Motor neuron (in vitro differentiated cells): ENCODE measurements around the gene TTC14. TPM values are rescaled to one million over a fixed set of nuclear protein-coding genes. Genes with fewer than 3 reads are reported as not detected.
"Not testable (repeated sequence)": the region's sequence is repeated elsewhere in the genome, so short reads cannot be mapped to it uniquely, and the experiment has no call there.

ENCODE experiments used
- ATAC-seq, 8 experiments: fragments of 200-7000 bp; cut with Tn5 transposase; replicated peaks in 6 of 8; 2 replicates each; pipeline ENCODE4 v1.8.0; 2021; ENCODE audit warnings: mild to moderate bottlenecking in 8 of 8, moderate library complexity in 8 of 8
- H3K27ac ChIP-seq, 2 donors: fragments of 250-450 bp; sonication (Bioruptor Pico); 2 replicates each; pipeline ENCODE4 v1.9.0; 2021; ENCODE audit warnings: antibody characterized with exemption in 2 of 2, mild to moderate bottlenecking in 2 of 2, moderate library complexity in 1 of 2
- H3K4me1 ChIP-seq, 2 donors: fragments of 250-450 bp; sonication (Bioruptor Pico); replicated peaks in 1 of 2; 2 replicates each; pipeline ENCODE4 v1.6.1; 2021; ENCODE audit warnings: antibody characterized with exemption in 2 of 2, mild to moderate bottlenecking in 2 of 2, moderate library complexity in 1 of 2
- H3K4me3 ChIP-seq, 5 donors: fragments of 250-450 bp; sonication (Bioruptor Pico); 2 replicates each; pipeline ENCODE4 v1.9.0; 2021; ENCODE audit warnings: antibody characterized with exemption in 5 of 5, mild to moderate bottlenecking in 5 of 5, moderate library complexity in 4 of 5
- WGBS, 10 experiments: fragments of 450-650 bp; shearing (Covaris generic); methylation state at CpG; one replicate each; pipeline ENCODE4 v1.0.0; 2022; 5-methylcytosine and 5-hydroxymethylcytosine counted together
- in situ Hi-C, 9 experiments: fragments of 400-800 bp; cut with MboI; loops; one replicate each; pipeline ENCODE4 v1.15.0; 2021; ENCODE audit warnings: low sequenced_read_pairs in 9 of 9, low pct_unique_long_range_greater_than_20kb in 2 of 9; ENCODE audit not compliant: unreplicated experiment in 9 of 9
- total RNA-seq, 8 experiments: library from RNA; unstranded; fragments of 300-600 nt; gene quantifications; 2 replicates each; pipeline versions ENCODE4 v1.2.3 to v1.2.4, GENCODE V29; 2022

TTC14 gene
- total RNA-seq, 8 experiments from 2014 or later, result 34.6 to 92.9 (median 51.7) TPM

DNA sequence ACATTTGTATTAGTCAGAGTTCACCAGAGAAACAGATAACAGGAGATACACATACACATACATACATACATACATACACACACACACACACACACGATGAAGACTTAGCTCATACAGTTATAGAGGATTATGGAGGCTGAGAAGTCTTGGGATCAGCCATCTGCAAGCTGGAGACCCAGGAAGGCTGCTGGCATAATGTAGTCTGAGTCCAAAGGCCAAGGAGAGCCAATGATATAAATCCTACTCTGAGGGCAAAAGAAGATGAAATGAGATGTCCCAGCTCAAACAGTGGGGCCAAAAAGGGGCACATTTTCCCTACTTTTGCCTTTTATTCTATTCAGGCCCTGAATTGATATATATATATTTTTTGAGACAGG lies 6.4 kb upstream of the TTC14 start:
- no peak overlapping the region for H3K4me3 ChIP-seq
- H3K27ac ChIP-seq, result no peak overlapping the region
- in situ Hi-C loops, result loop anchor here in 6 of 9 experiments (10.0 to 25.0 kb wide), 6 partner anchors 558 to 833 kb away; partner anchors contain the start of gene PEX5L (in 1 of the 6)
- no peaks in the 10 kb centered on the region for H3K4me1 ChIP-seq
- WGBS, 10 experiments, result 0% methylated on average over 1 of the region's 1 CpG; no CpG with 5 or more reads in 8 of the 10 experiments
- no peak for ATAC-seq

DNA sequence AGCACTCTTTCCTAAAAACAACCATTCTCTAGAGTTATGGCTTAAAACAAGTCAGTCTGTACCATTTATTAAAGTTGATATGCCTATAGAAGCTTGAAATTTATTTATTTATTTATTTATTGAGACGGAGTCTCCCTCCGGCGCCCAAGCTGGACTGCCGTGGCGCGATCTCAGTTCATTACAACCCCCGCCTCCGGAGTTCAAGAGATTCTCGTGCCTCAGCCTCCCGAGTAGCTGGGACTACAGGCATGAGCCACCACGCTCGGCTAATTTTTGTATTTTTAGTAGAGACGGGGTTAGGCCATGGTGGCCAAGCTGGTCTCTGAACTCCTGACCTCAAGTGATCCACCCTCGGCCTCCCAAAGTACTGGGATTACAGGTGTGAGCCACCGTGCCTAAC lies 1.5 kb upstream of the TTC14 start:
- ATAC-seq, result no peak
- WGBS, 10 experiments, result 93 to 100% (median 100%) methylated on average over 1 to 13 of the region's 15 CpGs; no CpG with 5 or more reads in 1 of the 10 experiments
- H3K27ac ChIP-seq, result no peak overlapping the region
- in situ Hi-C loops, result no loop called here
- peaks cover 6 to 17% of the 10 kb centered on the region in 2 donors for H3K4me1 ChIP-seq
- no peak overlapping the region for H3K4me3 ChIP-seq

DNA sequence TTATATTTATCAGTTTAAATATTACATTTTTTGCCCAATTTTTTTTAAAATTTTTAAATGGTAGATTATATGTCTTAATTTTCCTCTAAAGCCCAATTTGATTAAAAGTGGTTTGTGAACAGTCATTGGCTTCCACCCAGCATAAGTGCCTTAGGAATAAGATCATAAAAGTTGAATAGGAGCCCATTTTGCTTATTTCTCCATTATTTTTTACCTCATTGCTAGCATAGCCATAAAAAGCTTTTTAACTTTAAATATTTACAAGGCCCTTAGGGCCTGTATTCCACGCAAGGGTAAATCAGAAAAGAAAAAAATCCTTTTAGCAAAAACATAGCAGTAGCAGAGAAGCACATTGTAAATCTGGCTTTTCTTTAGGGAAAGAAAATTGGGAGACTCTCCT lies 9.0 kb downstream of the TTC14 start:
- Histone ChIP-seq H3K4me3 (no peak overlapping the region), H3K4me1 (no peaks in the 10 kb centered on the region), H3K27ac (no peak overlapping the region)
- WGBS, 10 experiments, result 40 to 100% (median 90%) methylated on average over 1 of the region's 1 CpG; no CpG with 5 or more reads in 3 of the 10 experiments
- no peak for ATAC-seq
- in situ Hi-C loops, result no loop called here

DNA sequence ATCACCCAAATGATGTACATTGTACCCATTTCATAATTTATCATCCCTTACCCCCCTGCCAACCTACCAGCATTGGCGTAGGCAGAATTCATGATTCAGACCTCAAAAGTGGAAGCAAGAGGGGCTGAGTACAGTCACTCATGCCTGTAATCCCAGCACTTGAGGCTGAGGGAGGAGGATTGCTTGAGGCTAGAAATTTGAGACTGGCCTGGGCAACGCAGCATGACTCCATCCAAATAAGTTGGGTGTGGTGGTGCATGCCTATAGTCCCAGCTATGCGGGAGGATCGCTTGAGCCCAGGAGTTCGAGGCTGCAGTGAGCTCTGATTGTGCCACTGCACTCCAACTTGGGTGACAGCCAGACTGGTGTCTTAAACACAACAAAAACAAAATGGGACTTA lies 10.4 kb downstream of the TTC14 start:
- Histone ChIP-seq H3K27ac (no peak overlapping the region), H3K4me3 (no peak overlapping the region), H3K4me1 (no peaks in the 10 kb centered on the region)
- ATAC-seq, result peak in 3 of 8 experiments; percentile 36 to 82 (median 66)
- in situ Hi-C loops, result no loop called here
- 80 to 100% (median 93%) methylated on average over 2 to 5 of the region's 5 CpGs; no CpG with 5 or more reads in 4 of the 10 experiments for WGBS, 10 experiments

DNA sequence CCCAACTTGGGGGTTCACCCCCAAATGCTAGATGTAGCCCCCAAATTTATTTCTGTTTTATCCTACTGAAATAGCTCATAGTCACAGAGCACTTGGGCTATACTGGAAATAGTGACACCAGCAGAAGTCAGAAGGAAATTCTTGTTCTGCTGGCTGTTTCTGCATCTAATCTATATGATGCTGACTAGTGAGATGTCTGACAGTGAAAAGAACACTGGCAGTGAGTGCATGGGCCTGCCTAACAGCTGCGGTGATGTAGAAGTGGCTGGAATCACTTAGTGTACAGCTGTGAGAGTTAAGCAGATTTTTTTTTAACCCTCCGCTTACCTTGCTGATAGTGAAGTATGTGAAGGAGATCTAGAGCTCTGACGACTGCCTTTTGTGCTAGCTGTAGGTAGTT lies 14.0 kb downstream of the TTC14 start:
- Histone ChIP-seq H3K4me3 (no peak overlapping the region), H3K4me1 (no peaks in the 10 kb centered on the region), H3K27ac (no peak overlapping the region)
- whole genome bisulfite sequencing, 10 experiments, result 8 to 71% (median 50%) methylated on average over 1 to 3 of the region's 3 CpGs; no CpG with 5 or more reads in 1 of the 10 experiments
- no peak for ATAC-seq
- in situ Hi-C loops, result no loop called here

DNA sequence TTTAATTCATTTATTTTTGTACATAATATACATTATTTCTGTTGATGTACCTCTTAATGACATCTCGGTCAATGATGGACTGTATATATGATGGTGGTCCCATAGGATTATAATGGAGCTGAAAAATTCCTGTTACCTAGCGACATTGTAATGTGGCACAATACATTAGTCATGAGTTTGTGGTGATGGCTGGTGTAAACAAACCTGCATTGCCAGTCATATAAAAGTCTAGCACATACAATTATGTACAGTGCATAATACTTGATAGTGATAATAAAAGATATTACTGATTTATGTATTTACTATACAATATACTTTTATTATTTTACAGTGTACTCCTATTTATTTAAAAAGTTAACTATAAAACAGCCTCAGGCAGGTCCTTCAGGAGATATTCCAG lies 15.1 kb downstream of the TTC14 start:
- in situ Hi-C loops, result no loop called here
- Histone ChIP-seq H3K4me3 (no peak overlapping the region), H3K4me1 (no peaks in the 10 kb centered on the region), H3K27ac (no peak overlapping the region)
- WGBS, 10 experiments, result 80 to 100% (median 100%) methylated on average over 1 to 2 of the region's 2 CpGs
- peak in 1 of 8 experiments; percentile 47 for ATAC-seq

DNA sequence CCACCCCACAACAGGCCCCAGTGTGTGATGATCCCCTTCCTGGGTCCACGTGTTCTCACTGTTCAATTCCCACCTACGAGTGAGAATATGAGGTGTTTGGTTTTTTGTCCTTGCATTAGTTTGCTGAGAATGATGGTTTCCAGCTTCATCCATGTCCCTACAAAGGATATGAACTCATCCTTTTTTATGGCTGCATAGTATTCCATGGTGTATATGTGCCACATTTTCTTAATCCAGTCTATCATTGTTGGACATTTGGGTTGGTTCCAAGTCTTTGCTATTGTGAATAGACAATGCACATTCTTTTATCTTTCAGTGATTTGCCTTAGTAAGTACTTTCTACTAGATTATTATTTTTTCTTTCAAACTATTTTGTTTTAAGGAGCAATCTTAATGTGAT lies 16.6 kb downstream of the TTC14 start:
- H3K4me1 ChIP-seq, ATAC-seq, H3K27ac ChIP-seq, in situ Hi-C loops, H3K4me3 ChIP-seq: not testable (repeated sequence)
- 90% methylated on average over 2 of the region's 2 CpGs; no CpG with 5 or more reads in 9 of the 10 experiments for WGBS, 10 experiments

DNA sequence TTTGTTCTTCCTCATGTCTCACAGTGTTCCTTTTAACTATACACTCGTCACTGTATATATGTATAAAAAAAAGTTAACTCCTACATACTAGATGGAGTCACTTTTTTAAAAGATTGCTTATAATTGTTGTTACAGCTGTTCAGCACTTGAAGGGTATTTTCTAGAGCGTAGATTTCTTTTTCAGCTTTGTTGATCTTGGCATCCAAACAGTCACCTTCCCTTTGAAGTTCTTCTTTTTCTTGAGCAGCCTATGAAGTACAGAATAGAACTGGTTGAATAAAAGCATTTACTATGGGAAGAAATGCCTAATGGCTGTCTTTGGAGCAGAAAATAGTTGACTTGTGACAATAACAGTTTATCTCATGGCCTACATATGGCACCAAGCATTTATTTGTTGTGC lies 17.8 kb downstream of the TTC14 start:
- in situ Hi-C loops, result no loop called here
- no peak overlapping the region for H3K27ac ChIP-seq
- 75 to 100% (median 80%) methylated on average over 1 to 2 of the region's 2 CpGs; no CpG with 5 or more reads in 1 of the 10 experiments for WGBS, 10 experiments
- no peaks in the 10 kb centered on the region for H3K4me1 ChIP-seq
- peak in 1 of 8 experiments; percentile 11 for ATAC-seq
- no peak overlapping the region for H3K4me3 ChIP-seq

DNA sequence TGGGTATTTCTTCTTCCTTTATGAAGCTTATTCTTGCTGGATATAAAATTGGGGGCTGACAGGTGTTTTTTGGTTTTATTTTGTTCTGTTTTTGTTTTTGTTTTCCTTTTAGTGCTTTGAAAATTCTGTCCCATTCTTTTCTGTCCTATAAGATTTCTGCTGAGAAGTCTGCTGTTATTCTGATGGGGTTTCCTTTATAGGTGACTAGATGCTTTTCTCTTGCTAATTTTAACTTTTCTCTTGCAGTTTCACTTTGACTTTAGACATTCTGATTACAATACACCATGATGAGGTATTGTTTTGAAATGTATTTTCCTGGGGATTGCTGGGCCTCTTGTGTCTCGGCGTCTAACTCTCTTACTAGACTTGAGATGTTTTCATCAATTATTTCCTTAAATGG lies 22.8 kb downstream of the TTC14 start:
- H3K27ac ChIP-seq, result no peak overlapping the region
- WGBS, 10 experiments, result 58 to 100% (median 91%) methylated on average over 2 of the region's 2 CpGs; no CpG with 5 or more reads in 1 of the 10 experiments
- H3K4me1 ChIP-seq, result no peaks in the 10 kb centered on the region
- H3K4me3 ChIP-seq, result no peak overlapping the region
- in situ Hi-C loops, result no loop called here
- no peak for ATAC-seq

DNA sequence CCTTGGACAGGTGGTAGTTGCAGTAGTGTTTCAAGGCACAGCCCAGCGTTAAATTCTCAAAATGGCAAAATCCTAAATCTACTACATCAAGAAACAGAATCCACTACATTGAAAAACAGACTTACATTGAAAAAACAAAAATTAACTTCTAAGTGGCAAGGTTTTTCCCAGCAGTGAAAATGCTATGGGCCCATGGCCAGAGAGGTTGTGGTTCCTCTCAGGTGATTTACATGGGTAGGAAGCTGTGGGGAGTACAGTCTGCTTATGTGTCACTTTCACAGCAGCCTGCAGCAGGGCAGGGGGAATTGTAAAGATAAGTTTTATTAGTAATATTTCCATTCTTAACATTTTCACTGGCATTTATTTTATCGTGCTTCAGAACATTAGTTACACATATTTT lies 24.9 kb downstream of the TTC14 start:
- H3K4me1 ChIP-seq, result no peaks in the 10 kb centered on the region
- no peak for ATAC-seq
- in situ Hi-C loops, result no loop called here
- H3K27ac ChIP-seq, result no peak overlapping the region
- 60 to 100% (median 85%) methylated on average over 1 to 2 of the region's 2 CpGs; no CpG with 5 or more reads in 2 of the 10 experiments for WGBS, 10 experiments
- no peak overlapping the region for H3K4me3 ChIP-seq

DNA sequence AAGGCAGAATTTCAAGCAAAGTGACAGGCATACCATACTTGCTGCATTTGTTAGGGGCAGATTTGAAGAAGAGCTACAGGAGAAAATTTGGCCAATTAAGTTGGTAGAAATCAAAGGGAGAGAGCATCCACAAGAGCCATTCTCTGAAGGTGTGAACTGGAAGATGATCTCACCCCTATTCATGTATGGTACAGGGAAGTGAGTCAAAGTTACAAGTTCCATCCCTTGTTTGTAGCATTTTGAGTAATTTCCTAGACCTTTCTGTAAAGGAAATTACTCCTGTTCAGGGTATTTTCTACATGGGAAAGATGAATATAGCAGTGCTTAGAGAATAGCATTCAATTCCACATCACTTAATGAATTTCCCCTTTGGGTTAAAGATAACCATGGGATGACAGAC lies 28.4 kb downstream of the TTC14 start:
- no peak overlapping the region for H3K27ac ChIP-seq
- no peak overlapping the region for H3K4me3 ChIP-seq
- in situ Hi-C loops, result no loop called here
- no peaks in the 10 kb centered on the region for H3K4me1 ChIP-seq
- no peak for ATAC-seq

DNA sequence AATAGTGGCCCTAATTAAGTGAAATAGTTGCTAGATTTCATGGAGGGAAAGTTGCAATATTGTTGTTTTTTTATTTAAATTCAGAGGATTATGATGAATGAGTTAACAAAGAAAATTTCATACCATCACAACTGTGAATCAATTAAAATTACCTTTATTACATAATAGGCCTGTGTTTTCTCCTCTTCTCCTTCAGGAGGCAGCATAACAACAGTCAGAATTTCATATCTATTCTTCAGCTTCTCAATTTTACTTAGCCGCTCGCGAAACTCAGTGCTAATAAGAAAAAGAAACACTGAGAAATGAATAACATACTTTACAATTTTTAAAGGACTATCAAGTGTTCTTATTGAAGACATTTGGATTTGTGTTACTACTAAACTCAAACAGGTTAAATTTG lies 29.4 kb downstream of the TTC14 start:
- WGBS, 10 experiments, result 84 to 100% (median 89%) methylated on average over 3 of the region's 3 CpGs; no CpG with 5 or more reads in 3 of the 10 experiments
- H3K4me3 ChIP-seq, result no peak overlapping the region
- in situ Hi-C loops, result no loop called here
- no peak overlapping the region for H3K27ac ChIP-seq
- no peaks in the 10 kb centered on the region for H3K4me1 ChIP-seq
- ATAC-seq, result no peak

DNA sequence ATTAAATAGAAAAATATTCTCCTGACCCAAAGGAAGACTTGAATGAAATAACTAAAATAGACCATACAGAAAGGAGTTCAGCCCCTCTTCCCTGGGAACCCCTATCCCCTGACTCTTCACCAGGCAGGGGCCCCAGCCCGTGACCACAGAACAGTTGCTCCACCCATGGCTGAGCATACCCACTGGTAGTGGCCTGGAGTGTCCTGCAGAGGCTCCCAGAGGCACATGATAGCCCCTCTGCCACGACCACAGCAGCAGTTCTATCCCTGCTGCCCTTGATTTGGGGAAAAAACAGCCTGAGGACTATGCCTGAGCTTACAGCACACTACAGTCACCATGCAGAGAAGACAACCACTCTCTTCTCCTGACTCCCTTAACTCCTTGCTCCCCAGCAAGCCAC lies 31.8 kb downstream of the TTC14 start:
- no peak overlapping the region for H3K27ac ChIP-seq
- WGBS, 10 experiments, result 0 to 43% (median 20%) methylated on average over 1 to 2 of the region's 2 CpGs; no CpG with 5 or more reads in 5 of the 10 experiments
- H3K4me3 ChIP-seq, result no peak overlapping the region
- in situ Hi-C loops, result no loop called here
- peak in 5 of 8 experiments; percentile 35 to 90 (median 87) for ATAC-seq
- no peaks in the 10 kb centered on the region for H3K4me1 ChIP-seq

DNA sequence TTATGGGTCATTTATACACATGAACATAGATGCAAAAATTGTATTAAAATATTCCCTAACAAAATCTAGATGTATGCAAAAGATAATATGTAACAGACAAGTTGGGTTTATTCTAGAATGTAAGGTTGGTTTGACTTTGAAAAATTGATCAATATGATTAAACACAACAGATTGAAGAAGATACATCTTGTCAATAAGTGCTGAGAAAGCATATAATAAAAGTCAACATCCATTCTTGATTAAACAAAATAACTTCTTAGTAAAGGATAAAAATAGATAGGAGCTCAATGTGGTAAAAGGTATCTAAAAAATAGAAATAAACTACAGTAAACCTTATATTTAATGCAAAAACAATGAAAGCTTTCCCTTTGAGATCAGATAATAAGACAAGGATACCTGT lies 39.0 kb downstream of the TTC14 start:
- ATAC-seq, result no peak
- in situ Hi-C loops, result no loop called here
- Histone ChIP-seq H3K4me1 (no peaks in the 10 kb centered on the region), H3K27ac (no peak overlapping the region), H3K4me3 (no peak overlapping the region)
